SK-N-SH (cell line): ENCODE data around the gene TMIGD3.

Experiments
- CTCF ChIP-seq: fragments of 200-600 bp; sonication (generic); IDR thresholded peaks from 2 replicates; pipeline ENCODE4 v1.6.1; 2017; ENCODE audit warnings: antibody characterized with exemption, mild to moderate bottlenecking, moderate library complexity
- EZH2phosphoT487 ChIP-seq: fragments of 200-600 bp; sonication (generic); IDR thresholded peaks from 2 replicates; pipeline ENCODE4 v1.6.1; 2017; ENCODE audit warnings: low read depth, mixed run types, mild to moderate bottlenecking, antibody characterized with exemption, moderate library complexity, borderline replicate concordance
- POLR2AphosphoS5 ChIP-seq: IDR thresholded peaks from 2 replicates; pipeline ENCODE4 v1.6.1; 2012; ENCODE audit warnings: low read depth, low read length
- RCOR1 ChIP-seq: fragments of 150-350 bp; IDR thresholded peaks from 2 replicates; pipeline ENCODE4 v1.6.1; 2017; ENCODE audit warnings: antibody characterized with exemption, low read length
- TEAD4 ChIP-seq: IDR thresholded peaks from 2 replicates; pipeline ENCODE4 v1.4.0; 2012; ENCODE audit warnings: mild to moderate bottlenecking, borderline replicate concordance; ENCODE audit not compliant: insufficient read depth
- YY1 ChIP-seq: IDR thresholded peaks from 2 replicates; pipeline ENCODE4 v1.4.0; 2012; ENCODE audit warnings: low read depth, mild to moderate bottlenecking
- TF ChIP-seq, protein P1 (sequence below): IDR thresholded peaks from 2 replicates; pipeline ENCODE4 v1.4.0; 2012; ENCODE audit warnings: low read depth, borderline replicate concordance
- TF ChIP-seq, protein P2 (sequence below): IDR thresholded peaks from 2 replicates; pipeline ENCODE4 v1.6.1; 2012; ENCODE audit warnings: mild to moderate bottlenecking, low read depth, low read length, moderate library complexity
- TF ChIP-seq, protein P3 (sequence below): IDR thresholded peaks from 2 replicates; pipeline ENCODE4 v1.4.0; 2012; ENCODE audit warnings: low read depth

DNA sequence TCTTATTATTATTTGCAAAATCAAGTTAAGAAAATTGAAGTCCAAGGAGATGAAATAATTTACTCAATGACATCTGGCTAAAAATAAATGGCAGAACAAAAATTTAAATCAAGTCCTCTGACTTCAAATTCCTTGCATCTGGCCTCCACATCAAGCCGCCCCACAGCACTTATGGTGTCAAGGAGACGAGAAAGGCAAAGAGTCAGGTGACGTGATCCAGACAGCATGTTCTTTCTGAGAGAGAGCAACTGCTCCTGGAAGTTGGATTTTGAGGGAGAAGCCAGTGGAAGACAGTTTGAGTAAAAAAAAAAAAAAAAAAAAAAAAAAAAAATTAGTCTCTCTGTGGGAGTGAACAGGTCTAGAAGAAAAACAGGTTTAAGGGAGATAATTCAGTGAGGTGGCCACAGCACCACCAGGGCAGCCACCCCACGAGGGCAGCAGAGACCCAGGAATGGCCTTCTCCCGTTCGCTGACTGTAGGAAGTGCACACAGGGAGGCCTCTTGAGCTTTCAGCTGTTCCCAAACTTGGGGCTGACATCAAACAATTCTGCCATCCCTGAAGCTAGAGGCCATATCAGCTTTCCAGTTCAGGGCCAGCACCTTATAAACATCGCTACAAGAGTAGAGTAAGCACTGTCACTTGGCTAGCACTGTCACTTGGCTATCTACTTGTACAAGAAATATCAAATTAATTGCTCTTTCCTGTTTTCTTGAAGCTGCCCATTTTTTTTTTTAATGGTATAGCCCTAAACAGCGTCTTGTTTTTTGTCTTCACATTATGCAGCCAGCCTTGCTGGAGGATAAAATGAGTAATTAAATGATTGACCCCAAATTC, 21.8 kb downstream of the TMIGD3 start:
- peak; percentile 62 for TF ChIP-seq CTCF
- no peak for TF ChIP-seq POLR2AphosphoS5
- no peak for TF ChIP-seq RCOR1
- TF ChIP-seq, protein P1, sequence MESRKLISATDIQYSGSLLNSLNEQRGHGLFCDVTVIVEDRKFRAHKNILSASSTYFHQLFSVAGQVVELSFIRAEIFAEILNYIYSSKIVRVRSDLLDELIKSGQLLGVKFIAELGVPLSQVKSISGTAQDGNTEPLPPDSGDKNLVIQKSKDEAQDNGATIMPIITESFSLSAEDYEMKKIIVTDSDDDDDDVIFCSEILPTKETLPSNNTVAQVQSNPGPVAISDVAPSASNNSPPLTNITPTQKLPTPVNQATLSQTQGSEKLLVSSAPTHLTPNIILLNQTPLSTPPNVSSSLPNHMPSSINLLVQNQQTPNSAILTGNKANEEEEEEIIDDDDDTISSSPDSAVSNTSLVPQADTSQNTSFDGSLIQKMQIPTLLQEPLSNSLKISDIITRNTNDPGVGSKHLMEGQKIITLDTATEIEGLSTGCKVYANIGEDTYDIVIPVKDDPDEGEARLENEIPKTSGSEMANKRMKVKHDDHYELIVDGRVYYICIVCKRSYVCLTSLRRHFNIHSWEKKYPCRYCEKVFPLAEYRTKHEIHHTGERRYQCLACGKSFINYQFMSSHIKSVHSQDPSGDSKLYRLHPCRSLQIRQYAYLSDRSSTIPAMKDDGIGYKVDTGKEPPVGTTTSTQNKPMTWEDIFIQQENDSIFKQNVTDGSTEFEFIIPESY = no peak
- no peak for TF ChIP-seq YY1
- TF ChIP-seq TEAD4 = no peak
- TF ChIP-seq EZH2phosphoT487 = no peak
- TF ChIP-seq, protein P2, sequence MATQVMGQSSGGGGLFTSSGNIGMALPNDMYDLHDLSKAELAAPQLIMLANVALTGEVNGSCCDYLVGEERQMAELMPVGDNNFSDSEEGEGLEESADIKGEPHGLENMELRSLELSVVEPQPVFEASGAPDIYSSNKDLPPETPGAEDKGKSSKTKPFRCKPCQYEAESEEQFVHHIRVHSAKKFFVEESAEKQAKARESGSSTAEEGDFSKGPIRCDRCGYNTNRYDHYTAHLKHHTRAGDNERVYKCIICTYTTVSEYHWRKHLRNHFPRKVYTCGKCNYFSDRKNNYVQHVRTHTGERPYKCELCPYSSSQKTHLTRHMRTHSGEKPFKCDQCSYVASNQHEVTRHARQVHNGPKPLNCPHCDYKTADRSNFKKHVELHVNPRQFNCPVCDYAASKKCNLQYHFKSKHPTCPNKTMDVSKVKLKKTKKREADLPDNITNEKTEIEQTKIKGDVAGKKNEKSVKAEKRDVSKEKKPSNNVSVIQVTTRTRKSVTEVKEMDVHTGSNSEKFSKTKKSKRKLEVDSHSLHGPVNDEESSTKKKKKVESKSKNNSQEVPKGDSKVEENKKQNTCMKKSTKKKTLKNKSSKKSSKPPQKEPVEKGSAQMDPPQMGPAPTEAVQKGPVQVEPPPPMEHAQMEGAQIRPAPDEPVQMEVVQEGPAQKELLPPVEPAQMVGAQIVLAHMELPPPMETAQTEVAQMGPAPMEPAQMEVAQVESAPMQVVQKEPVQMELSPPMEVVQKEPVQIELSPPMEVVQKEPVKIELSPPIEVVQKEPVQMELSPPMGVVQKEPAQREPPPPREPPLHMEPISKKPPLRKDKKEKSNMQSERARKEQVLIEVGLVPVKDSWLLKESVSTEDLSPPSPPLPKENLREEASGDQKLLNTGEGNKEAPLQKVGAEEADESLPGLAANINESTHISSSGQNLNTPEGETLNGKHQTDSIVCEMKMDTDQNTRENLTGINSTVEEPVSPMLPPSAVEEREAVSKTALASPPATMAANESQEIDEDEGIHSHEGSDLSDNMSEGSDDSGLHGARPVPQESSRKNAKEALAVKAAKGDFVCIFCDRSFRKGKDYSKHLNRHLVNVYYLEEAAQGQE = no peak
- TF ChIP-seq, protein P3, sequence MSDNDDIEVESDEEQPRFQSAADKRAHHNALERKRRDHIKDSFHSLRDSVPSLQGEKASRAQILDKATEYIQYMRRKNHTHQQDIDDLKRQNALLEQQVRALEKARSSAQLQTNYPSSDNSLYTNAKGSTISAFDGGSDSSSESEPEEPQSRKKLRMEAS = no peak
